ENCODE results near the gene RACK1. TPM values are rescaled to one million over a fixed set of nuclear protein-coding genes. Genes with fewer than 3 reads are reported as not detected.
"Not testable (repeated sequence)": the region's sequence is repeated elsewhere in the genome, so short reads cannot be mapped to it uniquely, and the experiment has no call there.

RACK1 gene
- polyA plus RNA-seq, 2 of the 4 experiments (the other 2 are of a cell fraction): 2,590 to 3,139 TPM

GRCh38 chr5:181215997-181216989 is 27.4 kb downstream of the RACK1 start (continued):
- TF ChIP-seq MAZ (IDR thresholded peaks at IDR 0.05; ENCODE audit: borderline replicate concordance, low read depth, low read length): no peak
- TF ChIP-seq HOXB13 (CRISPR knock-in tag; IDR thresholded peaks at IDR 0.05; ENCODE audit: low read depth): 0 out of 2 replicates have a peak, but pooled peaks have one; percentile 40
- no peak for TF ChIP-seq BHLHE40 (IDR thresholded peaks at IDR 0.05; ENCODE audit: low read depth, low read length)
- no peak for TF ChIP-seq RCOR1 (IDR thresholded peaks at IDR 0.05; ENCODE audit: low read depth, low read length)
- TF ChIP-seq ZNF302 (CRISPR knock-in tag; IDR thresholded peaks at IDR 0.05): no peak
- no peak for TF ChIP-seq NPAS2 (CRISPR knock-in tag; IDR thresholded peaks at IDR 0.05; ENCODE audit: borderline replicate concordance)
- no peak for TF ChIP-seq JUN (IDR thresholded peaks at IDR 0.05)
- TF ChIP-seq HMGXB4 (CRISPR knock-in tag; IDR thresholded peaks at IDR 0.05; ENCODE audit: borderline replicate concordance): 0 out of 2 replicates have a peak, but pooled peaks have one; percentile 19
- TF ChIP-seq HOXA7 (CRISPR knock-in tag; IDR thresholded peaks at IDR 0.05): no peak
- no peak for TF ChIP-seq HOXB5 (CRISPR knock-in tag; IDR thresholded peaks at IDR 0.05)
- TF ChIP-seq POLR2A (IDR thresholded peaks at IDR 0.05; ENCODE audit: low read length): no peak
- TF ChIP-seq ZFP36 (IDR thresholded peaks at IDR 0.05; ENCODE audit: borderline replicate concordance, partially characterized antibody): no peak

- 89% methylated on average over 10 of the region's 10 CpGs for WGBS (ENCODE audit: missing lambda C conversion rate)
- not testable (repeated sequence) for H3K4me3 ChIP-seq; H3K4me1 ChIP-seq; H3K4me2 ChIP-seq; FAIRE-seq; H3K27ac ChIP-seq; ATAC-seq; DNase-seq (ENCODE audit: low read depth in 1 of 2, low spot score in 1 of 2); H3K9me3 ChIP-seq
- ChIA-PET CTCF (interaction anchor here (0.9 to 1.4 kb wide), 4 partner anchors 10 to 26 kb away, joined by 3 to 4 read pairs (median 3); partner anchors contain the start of gene TRIM7), POLR2A (interaction anchor here (1.2 kb wide), 1 partner anchor 9 kb away, joined by 3 read pairs; the partner anchor contains the start of gene TRIM41)
Observed at GRCh38 chr5:181214249-181214648, 29.5 kb downstream of the RACK1 start.

- H3K27ac ChIP-seq: no peak overlapping the region
- FAIRE-seq (no peak), DNase-seq (ENCODE audit: low read depth in 1 of 2, low spot score in 1 of 2) (no peak), ATAC-seq (no peak)
- 67% methylated on average over 2 of the region's 2 CpGs for WGBS (ENCODE audit: missing lambda C conversion rate)
- no peak overlapping the region for H3K4me2 ChIP-seq
- no peaks in the 10 kb centered on the region for H3K4me1 ChIP-seq
- POLR2A ChIA-PET: no interaction called here
- no peaks in the 10 kb centered on the region for H3K9me3 ChIP-seq
- CTCF ChIA-PET: interaction anchor here (0.6 to 1.5 kb wide), 4 partner anchors 9 to 430 kb away, joined by 3 to 6 read pairs (median 4); no protein-coding TSS in a partner anchor
- TF ChIP-seq BHLHE40 (IDR thresholded peaks at IDR 0.05; ENCODE audit: low read depth, low read length) (no peak), CHD2 (IDR thresholded peaks at IDR 0.05; ENCODE audit: low read length, partially characterized antibody) (no peak), PBX3 (IDR thresholded peaks at IDR 0.05) (no peak), KDM1A (IDR thresholded peaks at IDR 0.05; ENCODE audit: low read depth) (no peak), ZSCAN20 (CRISPR knock-in tag; IDR thresholded peaks at IDR 0.05) (no peak), POLR2AphosphoS2 (conservative IDR thresholded peaks at IDR 0.05; ENCODE audit: low read length) (no peak), TP53 (CRISPR knock-in tag; IDR thresholded peaks at IDR 0.05) (no peak), GATA3 (IDR thresholded peaks at IDR 0.05; ENCODE audit: borderline replicate concordance) (no peak), HES2 (IDR thresholded peaks at IDR 0.05) (no peak), BCL3 (IDR thresholded peaks at IDR 0.05) (no peak), EHF (CRISPR knock-in tag; IDR thresholded peaks at IDR 0.05) (no peak), EHMT2 (IDR thresholded peaks at IDR 0.05; ENCODE audit: low read depth) (no peak), ZNF302 (CRISPR knock-in tag; IDR thresholded peaks at IDR 0.05) (no peak), ZC3H11A (IDR thresholded peaks at IDR 0.05) (no peak), RARB (CRISPR knock-in tag; IDR thresholded peaks at IDR 0.05) (no peak), USF2 (IDR thresholded peaks at IDR 0.05) (no peak), PHF8 (IDR thresholded peaks at IDR 0.05; ENCODE audit: borderline replicate concordance, low read depth) (no peak), RNF2 (IDR thresholded peaks at IDR 0.05; ENCODE audit: borderline replicate concordance, low read depth) (no peak), CEBPB (IDR thresholded peaks at IDR 0.05) (no peak)
- H3K4me3 ChIP-seq: no peak overlapping the region
Observed at GRCh38 chr5:181212934-181213333, 30.8 kb downstream of the RACK1 start.

All from A549 (cell line).